ENCODE data around the gene RAB9B.
"Not testable (repeated sequence)": the region's sequence is repeated elsewhere in the genome, so short reads cannot be mapped to it uniquely, and the experiment has no call there.

RAB9B gene

GRCh38 chrX:103828529-103828928 lies 3.5 kb downstream of the RAB9B start:
- H3K27ac ChIP-seq, result no peak overlapping the region
- TF ChIP-seq ZFX (IDR thresholded peaks at IDR 0.05) (no peak), CTCF (conservative IDR thresholded peaks at IDR 0.05) (no peak)

- TF ChIP-seq CTCF (conservative IDR thresholded peaks at IDR 0.05) (no peak), ZFX (IDR thresholded peaks at IDR 0.05) (no peak)
- no peak overlapping the region for H3K27ac ChIP-seq
Observed at GRCh38 chrX:103825881-103826280, 6.2 kb downstream of the RAB9B start.

- TF ChIP-seq CTCF (conservative IDR thresholded peaks at IDR 0.05) (no peak), ZFX (IDR thresholded peaks at IDR 0.05) (no peak)
- no peak overlapping the region for H3K27ac ChIP-seq
Observed at GRCh38 chrX:103823591-103823990, 8.5 kb downstream of the RAB9B start.

- H3K27ac ChIP-seq, result not testable (repeated sequence)
Observed at GRCh38 chrX:103820802-103821201, 11.3 kb downstream of the RAB9B start.

- no peak for TF ChIP-seq ZFX (IDR thresholded peaks at IDR 0.05)
- no peak overlapping the region for H3K27ac ChIP-seq
Observed at GRCh38 chrX:103818842-103819619, 13.0 kb downstream of the RAB9B start.

- no peak overlapping the region for H3K27ac ChIP-seq
Observed at GRCh38 chrX:103817502-103817901, 14.6 kb downstream of the RAB9B start.

GRCh38 chrX:103817101-103817500 lies 15.0 kb downstream of the RAB9B start:
- not testable (repeated sequence) for H3K27ac ChIP-seq

More at GRCh38 chrX:103817502-103817901, 14.6 kb downstream of the RAB9B start:
- no peak for TF ChIP-seq ZFX (IDR thresholded peaks at IDR 0.05)
- peak; percentile 61 for TF ChIP-seq CTCF (conservative IDR thresholded peaks at IDR 0.05)

GRCh38 chrX:103811858-103812257 lies 20.2 kb downstream of the RAB9B start:
- H3K27ac ChIP-seq, result no peak overlapping the region
- TF ChIP-seq ZFX (IDR thresholded peaks at IDR 0.05), result no peak
- TF ChIP-seq CTCF (conservative IDR thresholded peaks at IDR 0.05), result no peak

GRCh38 chrX:103806862-103807474 lies 25.1 kb downstream of the RAB9B start:
- H3K27ac ChIP-seq, result no peak overlapping the region
- no peak for TF ChIP-seq CTCF (conservative IDR thresholded peaks at IDR 0.05)
- TF ChIP-seq ZFX (IDR thresholded peaks at IDR 0.05), result no peak
